Sigmoid colon (tissue), 4 donors: ENCODE measurements around the gene RASAL2.

ENCODE experiments used
- CTCF ChIP-seq, 4 experiments: fragments of 450-650 bp in 3 of 4; fragments of 200-600 bp in 1 of 4; IDR thresholded peaks; one replicate each; pipeline ENCODE4 v1.5.1; 2016 to 2019; ENCODE audit warnings: antibody characterized with exemption in 4 of 4, mild to moderate bottlenecking in 3 of 4, moderate library complexity in 2 of 4
- EP300 ChIP-seq, 4 donors: sonication (generic); formaldehyde crosslinking; IDR thresholded peaks; one replicate each; pipeline ENCODE4 v1.6.1; 2017; ENCODE audit warnings: antibody characterized with exemption in 4 of 4
- POLR2A ChIP-seq, 2 donors: fragments of 450-650 bp; IDR thresholded peaks; one replicate each; pipeline ENCODE4 v1.6.1; 2016; ENCODE audit warnings: antibody characterized with exemption in 2 of 2, mild to moderate bottlenecking in 2 of 2, moderate library complexity in 2 of 2

- TF ChIP-seq CTCF (IDR thresholded peaks at IDR 0.05), result no peak
- TF ChIP-seq POLR2A (IDR thresholded peaks at IDR 0.05), result no peak
- TF ChIP-seq EP300 (IDR thresholded peaks at IDR 0.05), result no peak
Measured at GRCh38 chr1:178271471-178271870, 177.6 kb downstream of the RASAL2 start.
